ENCODE data around the gene LDLRAD2.
"Not testable (repeated sequence)": the region's sequence is repeated elsewhere in the genome, so short reads cannot be mapped to it uniquely, and the experiment has no call there.

LDLRAD2 gene

DNA sequence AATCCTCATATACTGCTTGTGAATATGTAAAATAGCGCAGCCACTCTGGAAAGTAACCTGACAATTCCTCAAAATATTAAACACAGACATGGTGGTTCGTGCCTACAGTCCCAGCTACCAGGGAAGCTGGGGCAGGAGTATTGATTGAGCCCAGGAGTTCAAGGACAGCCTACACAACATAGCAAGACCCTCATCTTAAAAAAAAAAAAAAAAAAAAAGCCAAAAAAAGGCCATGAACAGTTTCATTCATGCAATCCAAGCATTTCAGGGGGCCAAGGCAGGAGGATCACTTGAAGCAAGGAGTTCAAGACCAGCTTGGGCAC is 33.7 kb upstream of the LDLRAD2 start:
- peaks cover 2% of the 10 kb centered on the region for H3K9me3 Mint-ChIP-seq
- H3K27ac Mint-ChIP-seq, result peak overlapping the region; percentile 82
- DNase-seq, result no peak
- peaks cover 59% of the 10 kb centered on the region for H3K4me1 Mint-ChIP-seq (ENCODE audit: low read depth)
- H3K36me3 Mint-ChIP-seq (ENCODE audit: low read depth), result peaks cover 43% of the 10 kb centered on the region
- H3K27me3 Mint-ChIP-seq, result no peaks in the 10 kb centered on the region
- H3K4me3 Mint-ChIP-seq, result peak overlapping the region; percentile 49

DNA sequence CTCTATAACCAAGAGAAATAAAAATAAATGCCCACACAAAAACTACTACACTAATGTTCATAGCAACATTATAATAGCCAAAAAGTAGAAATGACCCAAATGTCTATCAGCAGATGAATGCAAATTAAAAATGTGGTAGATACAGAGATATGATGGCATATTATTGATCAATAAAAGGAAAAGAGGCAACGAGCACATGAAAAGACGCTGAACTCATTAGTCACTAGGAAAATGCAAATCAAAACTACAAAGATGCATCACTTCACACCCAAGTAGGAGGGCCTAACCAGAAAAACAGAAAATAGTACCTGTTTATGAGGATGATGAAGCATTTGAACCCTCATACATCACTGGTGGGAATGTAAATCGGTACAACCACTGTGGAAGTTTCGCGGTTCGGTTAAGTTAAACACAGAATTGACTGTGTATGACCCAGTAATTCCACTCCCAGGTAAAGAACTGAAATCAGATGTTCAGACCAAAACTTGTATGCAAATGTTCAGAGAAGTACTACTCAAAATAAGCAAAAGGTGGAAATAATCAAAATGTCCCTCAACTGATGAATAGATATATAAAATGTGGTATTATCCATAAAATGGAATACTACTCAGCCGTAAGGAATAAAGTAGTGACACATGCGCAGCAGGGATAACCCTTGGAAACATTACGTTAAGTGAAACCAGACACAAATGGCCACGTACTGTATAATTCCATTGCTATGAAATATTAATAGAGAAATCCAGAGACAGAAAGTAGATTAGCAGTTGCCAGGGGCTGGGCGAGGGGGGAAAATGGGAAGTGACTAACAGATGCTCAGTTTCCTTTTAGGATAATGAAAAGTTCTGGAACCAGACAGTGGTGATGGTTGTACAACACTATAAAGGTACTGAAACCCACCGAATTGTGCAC is 32.2 kb upstream of the LDLRAD2 start:
- peaks cover 44% of the 10 kb centered on the region for H3K36me3 Mint-ChIP-seq (ENCODE audit: low read depth)
- DNase-seq, result no peak
- peak overlapping the region; percentile 87 for H3K4me3 Mint-ChIP-seq
- no peaks in the 10 kb centered on the region for H3K27me3 Mint-ChIP-seq
- H3K9me3 Mint-ChIP-seq, result peaks cover 2% of the 10 kb centered on the region
- H3K4me1 Mint-ChIP-seq (ENCODE audit: low read depth), result peaks cover 59% of the 10 kb centered on the region
- H3K27ac Mint-ChIP-seq, result peak overlapping the region; percentile 99

DNA sequence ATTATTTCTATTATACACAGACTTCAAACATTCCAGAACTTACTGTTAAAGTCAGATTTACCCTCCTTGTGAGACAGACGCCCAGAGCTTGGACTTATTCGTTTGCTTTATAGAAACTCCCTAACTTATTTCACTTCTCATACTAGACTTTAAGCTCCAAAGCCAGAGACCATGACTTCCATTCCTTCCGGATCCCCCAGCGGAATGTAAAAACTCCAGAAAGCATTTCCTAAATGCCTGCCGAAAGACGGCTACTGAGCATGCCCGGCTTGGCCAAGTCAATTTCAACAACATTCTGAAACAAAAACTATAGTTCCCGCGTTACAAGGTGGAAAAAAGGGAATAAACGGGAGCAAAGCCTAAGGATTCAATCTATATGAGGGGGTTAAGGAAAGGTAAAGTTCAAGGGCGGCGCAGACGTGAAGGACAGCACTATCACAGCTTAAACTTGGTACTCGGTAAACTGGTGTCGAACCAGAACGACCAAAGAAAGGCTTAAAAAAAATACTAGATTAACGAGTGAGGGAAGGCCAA is 30.2 kb upstream of the LDLRAD2 start:
- H3K27me3 Mint-ChIP-seq, result no peaks in the 10 kb centered on the region
- peak overlapping the region; percentile 87 for H3K4me3 Mint-ChIP-seq
- peak overlapping the region; percentile 100 for H3K27ac Mint-ChIP-seq
- H3K4me1 Mint-ChIP-seq (ENCODE audit: low read depth), result peaks cover 42% of the 10 kb centered on the region
- peaks cover 34% of the 10 kb centered on the region for H3K36me3 Mint-ChIP-seq (ENCODE audit: low read depth)
- no peak for DNase-seq
- H3K9me3 Mint-ChIP-seq, result peaks cover 2% of the 10 kb centered on the region

DNA sequence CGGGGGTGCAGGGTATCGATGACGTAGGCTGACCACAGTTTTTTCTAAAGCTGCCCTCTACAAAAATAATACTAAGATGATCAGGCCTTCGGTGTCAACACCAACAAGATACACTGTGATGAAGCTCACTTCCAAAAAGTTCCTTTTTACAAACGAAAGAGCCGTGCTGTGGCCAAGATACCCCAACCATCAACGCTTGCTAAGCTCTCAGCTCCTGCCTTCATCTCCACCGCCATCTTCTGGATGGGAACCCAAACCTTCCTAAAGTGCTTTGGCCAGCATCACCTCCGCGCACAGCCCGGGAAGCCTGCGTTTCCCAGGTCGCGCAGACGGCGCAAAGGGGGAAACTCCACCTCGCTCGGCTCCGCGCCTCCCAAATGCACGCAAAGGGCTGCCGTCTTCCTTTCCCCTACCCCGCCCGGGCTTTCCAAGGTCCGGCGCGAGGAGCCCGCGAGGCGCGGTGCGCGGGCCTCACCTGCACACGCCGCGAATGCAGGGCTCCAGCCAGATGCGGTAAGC is 29.7 kb upstream of the LDLRAD2 start:
- H3K27ac Mint-ChIP-seq, result peak overlapping the region; percentile 100
- DNase-seq, result no peak
- peaks cover 2% of the 10 kb centered on the region for H3K9me3 Mint-ChIP-seq
- H3K4me1 Mint-ChIP-seq (ENCODE audit: low read depth), result peaks cover 37% of the 10 kb centered on the region
- peak overlapping the region; percentile 87 for H3K4me3 Mint-ChIP-seq
- H3K36me3 Mint-ChIP-seq (ENCODE audit: low read depth), result peaks cover 31% of the 10 kb centered on the region
- no peaks in the 10 kb centered on the region for H3K27me3 Mint-ChIP-seq

GRCh38 chr1:21782868-21783678 is 29.0 kb upstream of the LDLRAD2 start, which contains the start of gene USP48:
Gene USP48, minus strand, starts transcription at chr1:21783149. Its CDS starts 192 bp downstream, at chr1:21782957.
- Mint-ChIP-seq H3K9me3 (peaks cover 2% of the 10 kb centered on the region), H3K4me1 (ENCODE audit: low read depth) (peaks cover 34% of the 10 kb centered on the region), H3K36me3 (ENCODE audit: low read depth) (peaks cover 28% of the 10 kb centered on the region), H3K27me3 (no peaks in the 10 kb centered on the region), H3K27ac (peak within 1 kb of the TSS; percentile 100), H3K4me3 (peak within 1 kb of the TSS; percentile 87)
- DNase-seq, result peak; percentile 97

DNA sequence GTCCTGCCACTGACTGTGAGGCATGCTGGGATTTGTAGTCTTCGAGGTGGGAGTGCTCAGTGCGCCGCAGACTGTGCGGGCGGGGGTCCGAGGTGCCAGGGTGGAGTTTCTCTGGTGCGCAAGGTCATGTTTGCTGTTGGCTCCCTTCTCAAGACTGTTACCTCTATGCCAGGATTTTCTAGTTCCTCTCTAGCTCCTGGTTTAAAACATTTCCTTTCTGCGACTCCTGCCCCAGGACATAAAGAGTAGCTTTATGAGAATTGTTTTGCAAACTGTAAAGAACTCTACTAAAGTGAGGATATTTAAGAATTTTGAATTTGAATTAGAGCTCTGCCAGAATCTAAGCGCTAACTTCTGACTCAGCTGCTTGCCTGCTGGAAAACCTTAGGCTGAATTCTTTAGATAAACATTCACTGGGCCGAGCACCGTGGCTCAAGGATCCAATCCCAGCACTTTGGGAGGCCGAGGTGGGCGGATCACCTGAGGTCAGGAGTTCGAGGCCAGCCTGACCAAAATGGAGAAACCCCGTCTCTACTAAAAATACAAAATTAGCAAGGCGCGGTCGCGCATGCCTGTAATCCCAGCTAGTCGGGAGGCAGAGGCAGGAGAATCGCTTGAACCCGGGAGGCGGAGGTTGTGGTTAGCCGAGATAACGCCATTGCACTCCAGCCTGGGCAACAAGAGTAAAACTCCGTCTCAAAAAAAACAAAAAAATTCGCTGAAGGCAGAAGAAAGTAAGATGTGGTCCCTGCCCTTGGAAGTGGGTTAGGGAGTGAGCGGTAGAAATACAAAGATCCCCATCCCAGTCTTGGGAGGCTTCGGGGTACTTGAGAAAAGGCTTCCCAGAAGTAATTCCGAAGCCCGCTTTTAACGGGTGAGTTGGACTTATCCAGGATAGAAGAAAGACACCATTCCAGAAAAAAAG is 28.1 kb upstream of the LDLRAD2 start:
- Mint-ChIP-seq H3K36me3 (ENCODE audit: low read depth) (peaks cover 26% of the 10 kb centered on the region), H3K4me3 (peak overlapping the region; percentile 87), H3K27ac (peak overlapping the region; percentile 100), H3K4me1 (ENCODE audit: low read depth) (peaks cover 27% of the 10 kb centered on the region), H3K27me3 (no peaks in the 10 kb centered on the region), H3K9me3 (peaks cover 2% of the 10 kb centered on the region)
- no peak for DNase-seq

GRCh38 chr1:21785764-21786163 is 26.3 kb upstream of the LDLRAD2 start:
- H3K27ac Mint-ChIP-seq, H3K4me3 Mint-ChIP-seq, H3K27me3 Mint-ChIP-seq, H3K9me3 Mint-ChIP-seq, DNase-seq: not testable (repeated sequence)
- H3K36me3 Mint-ChIP-seq (ENCODE audit: low read depth), result peaks cover 18% of the 10 kb centered on the region
- H3K4me1 Mint-ChIP-seq (ENCODE audit: low read depth), result peaks cover 14% of the 10 kb centered on the region

DNA sequence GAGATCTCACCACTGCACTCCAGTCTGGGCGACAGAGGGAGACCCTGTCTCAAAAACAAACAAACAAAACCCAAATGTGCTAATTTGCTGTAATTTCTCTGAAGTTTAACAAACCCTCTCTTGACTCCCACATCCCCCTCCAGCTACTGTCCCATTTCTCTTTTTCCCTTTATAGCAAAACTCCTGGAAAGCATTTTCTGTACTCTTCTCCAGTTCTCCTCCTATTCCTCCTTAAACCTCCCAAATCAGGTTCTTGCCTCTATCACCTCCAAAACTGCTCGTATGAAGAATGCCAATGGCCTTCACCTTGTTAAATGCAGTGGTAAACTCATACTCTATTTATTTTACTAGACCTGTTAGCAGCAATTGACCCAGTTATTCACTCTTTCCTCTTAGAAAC is 25.4 kb upstream of the LDLRAD2 start:
- Mint-ChIP-seq H3K9me3 (no peaks in the 10 kb centered on the region), H3K4me3 (no peak overlapping the region), H3K27me3 (no peaks in the 10 kb centered on the region), H3K36me3 (ENCODE audit: low read depth) (peaks cover 15% of the 10 kb centered on the region), H3K4me1 (ENCODE audit: low read depth) (peaks cover 15% of the 10 kb centered on the region), H3K27ac (no peak overlapping the region)
- DNase-seq, result no peak

GRCh38 chr1:21793104-21793503 is 19.0 kb upstream of the LDLRAD2 start:
- Mint-ChIP-seq H3K36me3 (ENCODE audit: low read depth) (no peaks in the 10 kb centered on the region), H3K9me3 (peaks cover 6% of the 10 kb centered on the region), H3K27ac (no peak overlapping the region), H3K4me3 (no peak overlapping the region), H3K27me3 (no peaks in the 10 kb centered on the region), H3K4me1 (ENCODE audit: low read depth) (peaks cover 6% of the 10 kb centered on the region)
- DNase-seq, result no peak

DNA sequence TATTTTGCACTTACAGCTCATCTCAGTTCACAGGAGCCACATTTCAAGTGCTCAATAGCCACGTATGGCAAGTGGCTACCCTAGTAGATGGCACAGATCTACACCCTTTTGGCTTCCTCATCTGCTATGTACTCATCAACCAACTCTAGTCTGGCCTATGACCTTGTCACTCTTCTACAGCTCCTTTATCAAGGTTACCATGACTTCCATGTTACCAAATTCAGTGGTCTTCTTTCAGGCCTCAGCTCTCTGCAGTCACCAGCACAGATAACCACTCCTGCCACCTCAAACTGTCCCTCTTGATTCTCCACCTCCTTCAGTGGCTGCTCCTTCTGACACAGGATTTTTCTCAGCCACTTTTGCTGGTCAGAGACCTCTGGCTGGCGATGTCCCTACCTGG is 17.4 kb upstream of the LDLRAD2 start:
- Mint-ChIP-seq H3K4me1 (ENCODE audit: low read depth) (peaks cover 6% of the 10 kb centered on the region), H3K4me3 (no peak overlapping the region)
- DNase-seq, result no peak

DNA sequence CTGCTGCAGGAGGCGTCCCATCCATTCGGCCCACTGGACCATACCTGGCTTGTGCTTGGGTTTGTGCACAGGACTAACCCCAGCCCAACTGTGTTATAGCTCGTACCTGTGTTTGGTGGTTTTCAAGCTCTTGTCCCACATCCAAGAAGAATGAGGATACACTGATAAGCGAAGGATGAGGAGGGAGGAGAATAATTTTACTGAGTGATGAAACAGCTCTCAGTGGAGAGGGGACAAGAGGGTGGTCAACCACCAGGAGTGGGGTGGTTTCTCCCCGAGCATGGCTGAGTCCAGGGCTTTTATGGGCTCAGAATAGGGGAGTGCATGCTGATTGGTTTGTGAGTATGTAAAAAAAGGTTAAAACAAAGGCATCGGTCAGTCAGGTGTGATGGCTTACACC is 17.0 kb upstream of the LDLRAD2 start:
- Mint-ChIP-seq H3K27me3 (no peaks in the 10 kb centered on the region), H3K36me3 (ENCODE audit: low read depth) (no peaks in the 10 kb centered on the region), H3K27ac (no peak overlapping the region), H3K4me1 (ENCODE audit: low read depth) (peaks cover 6% of the 10 kb centered on the region), H3K9me3 (peaks cover 6% of the 10 kb centered on the region), H3K4me3 (no peak overlapping the region)
- no peak for DNase-seq

More for the DNA sequence above, 17.4 kb upstream of the LDLRAD2 start:
- Mint-ChIP-seq H3K36me3 (ENCODE audit: low read depth) (no peaks in the 10 kb centered on the region), H3K9me3 (peaks cover 6% of the 10 kb centered on the region), H3K27ac (no peak overlapping the region), H3K27me3 (no peaks in the 10 kb centered on the region)

GRCh38 chr1:21799730-21800129 is 12.3 kb upstream of the LDLRAD2 start:
- no peak for DNase-seq
- Mint-ChIP-seq H3K4me3 (no peak overlapping the region), H3K27ac (no peak overlapping the region), H3K4me1 (ENCODE audit: low read depth) (no peaks in the 10 kb centered on the region), H3K27me3 (no peaks in the 10 kb centered on the region), H3K9me3 (peaks cover 5% of the 10 kb centered on the region), H3K36me3 (ENCODE audit: low read depth) (no peaks in the 10 kb centered on the region)

DNA sequence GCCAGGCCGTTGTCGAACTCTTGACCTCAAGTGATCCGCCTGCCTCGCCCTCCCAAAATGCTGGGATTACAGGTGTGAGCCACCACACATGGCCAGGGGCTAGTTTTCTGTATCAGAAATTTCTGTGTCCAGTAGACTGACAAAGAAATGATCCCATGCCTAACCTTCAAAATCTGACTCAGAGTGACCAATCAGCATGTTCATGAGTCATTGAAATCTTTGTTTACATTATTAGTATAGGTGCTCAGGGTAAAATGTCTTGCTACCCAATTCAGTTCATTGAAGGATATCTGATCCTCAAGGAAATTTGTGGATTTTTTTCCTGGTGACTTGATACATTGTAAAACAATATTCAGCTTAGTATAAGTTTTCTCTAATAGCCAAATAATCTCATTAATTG is 11.0 kb upstream of the LDLRAD2 start:
- no peak for DNase-seq
- H3K27me3 Mint-ChIP-seq, result no peaks in the 10 kb centered on the region
- H3K4me1 Mint-ChIP-seq (ENCODE audit: low read depth), result no peaks in the 10 kb centered on the region
- no peaks in the 10 kb centered on the region for H3K36me3 Mint-ChIP-seq (ENCODE audit: low read depth)
- no peaks in the 10 kb centered on the region for H3K9me3 Mint-ChIP-seq
- H3K27ac Mint-ChIP-seq, result no peak overlapping the region
- no peak overlapping the region for H3K4me3 Mint-ChIP-seq

- no peak for DNase-seq
- no peaks in the 10 kb centered on the region for H3K4me1 Mint-ChIP-seq (ENCODE audit: low read depth)
- no peak overlapping the region for H3K27ac Mint-ChIP-seq
- H3K9me3 Mint-ChIP-seq, result no peaks in the 10 kb centered on the region
- no peaks in the 10 kb centered on the region for H3K36me3 Mint-ChIP-seq (ENCODE audit: low read depth)
- H3K4me3 Mint-ChIP-seq, result no peak overlapping the region
- no peaks in the 10 kb centered on the region for H3K27me3 Mint-ChIP-seq
Measured at GRCh38 chr1:21804536-21804935, 7.5 kb upstream of the LDLRAD2 start.

Data from activated T-cell treated with anti-CD3 and anti-CD28 coated beads, Interleukin-2, amount 50 U/mL, for 24 hours (primary cell).